CD4-positive, alpha-beta T cell treated with Interferon alpha-2 for 1 hour (primary cell): ENCODE data around the gene RERG.

Experiments used
- DNase-seq, 2 donors: peaks; one replicate each; pipeline ENCODE4 v3.0.0-alpha.2; 2020 to 2022

The RERG gene

DNA sequence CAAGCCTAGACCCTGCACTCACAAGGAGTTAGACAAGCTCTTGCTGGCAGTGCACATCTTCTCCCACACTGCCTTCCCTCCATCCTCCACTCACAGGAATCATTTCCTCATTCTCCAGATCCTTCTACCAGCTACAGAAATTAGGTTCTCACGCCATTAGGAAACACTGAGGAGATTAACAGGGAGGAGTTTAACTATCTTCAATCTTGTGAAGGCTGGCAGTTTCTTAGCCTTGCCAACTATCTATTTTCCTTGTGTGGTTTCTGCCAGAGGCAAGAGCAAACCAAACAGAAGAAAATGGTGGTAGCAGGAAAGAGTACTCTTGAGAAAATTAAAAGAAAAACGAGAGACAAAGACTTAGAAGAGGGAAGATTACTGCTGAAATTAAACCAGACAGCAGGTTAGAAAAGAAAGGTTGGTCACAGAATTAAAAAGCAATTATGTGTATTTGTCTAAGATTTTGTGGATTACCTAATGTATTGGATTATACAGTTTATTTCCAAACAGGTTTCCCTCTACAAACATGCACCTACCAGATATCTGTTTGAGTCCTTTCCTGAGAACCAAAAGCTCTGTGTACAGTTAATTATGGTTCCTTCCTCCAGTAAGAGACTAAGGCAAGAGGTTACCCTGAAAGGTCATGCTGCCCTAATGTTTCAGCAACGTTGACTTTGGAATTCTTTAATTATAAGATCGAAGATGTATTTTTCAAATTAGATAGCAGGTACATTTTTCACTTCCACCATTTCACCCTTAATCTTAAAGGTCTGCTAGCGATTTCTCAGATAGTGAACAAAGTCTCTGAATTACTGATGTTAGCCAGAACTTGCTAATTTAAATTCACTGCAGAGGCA, 5.0 kb downstream of the RERG start:
- DNase-seq = no peak

DNA sequence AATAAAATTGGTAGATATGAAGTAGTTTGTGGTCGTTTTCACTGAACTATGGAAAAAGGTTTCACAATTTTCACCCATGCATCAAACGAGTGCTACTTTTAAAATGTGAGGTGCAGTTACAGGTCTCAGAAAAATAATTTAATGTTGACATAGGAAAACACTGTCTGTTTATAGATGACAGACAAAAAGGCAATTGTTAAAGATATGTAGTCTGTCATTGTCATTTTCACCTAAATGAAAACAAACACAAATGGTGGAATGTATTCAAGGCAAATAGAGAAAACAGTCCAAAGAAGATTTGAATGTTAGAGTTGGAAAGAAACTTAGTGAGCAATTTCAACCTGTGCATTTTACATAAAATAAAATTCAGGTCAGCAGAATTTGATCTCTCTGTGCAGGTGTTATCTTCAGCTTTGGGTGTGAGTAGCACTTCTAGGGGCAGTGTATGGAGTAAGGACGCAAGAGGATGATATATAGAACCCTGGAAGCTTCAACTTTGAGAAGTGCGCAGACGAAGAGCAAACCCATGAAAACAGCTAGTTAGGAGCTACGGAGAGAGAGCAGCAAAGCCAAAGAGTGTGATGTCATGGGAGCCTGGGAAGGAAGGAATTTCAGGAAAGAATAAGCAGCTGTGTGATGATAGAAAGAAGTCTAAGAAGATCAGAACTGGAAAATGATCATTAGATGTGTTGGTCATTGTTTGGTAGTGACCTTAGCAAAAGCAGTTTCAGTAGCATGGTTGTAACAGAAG, 6.2 kb downstream of the RERG start:
- no peak for DNase-seq

DNA sequence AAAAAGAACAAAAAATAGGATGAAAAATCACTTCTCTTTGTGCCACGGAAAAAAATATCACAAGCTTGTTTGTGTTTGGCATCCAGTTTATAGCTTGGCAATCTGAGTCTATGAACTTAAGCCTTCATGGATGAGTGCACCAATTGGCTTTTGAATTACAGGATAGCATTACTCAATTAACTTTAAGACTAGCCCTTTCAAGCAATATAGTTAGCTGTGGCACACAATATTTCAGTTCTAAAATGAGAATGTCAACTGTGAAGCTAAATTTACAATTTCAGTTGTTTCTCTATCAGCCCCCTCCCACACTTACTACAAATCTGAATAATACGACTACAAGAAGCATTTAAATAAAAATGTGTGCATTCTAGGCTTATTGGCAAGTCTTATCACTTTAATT, 8.3 kb downstream of the RERG start:
- DNase-seq = no peak

DNA sequence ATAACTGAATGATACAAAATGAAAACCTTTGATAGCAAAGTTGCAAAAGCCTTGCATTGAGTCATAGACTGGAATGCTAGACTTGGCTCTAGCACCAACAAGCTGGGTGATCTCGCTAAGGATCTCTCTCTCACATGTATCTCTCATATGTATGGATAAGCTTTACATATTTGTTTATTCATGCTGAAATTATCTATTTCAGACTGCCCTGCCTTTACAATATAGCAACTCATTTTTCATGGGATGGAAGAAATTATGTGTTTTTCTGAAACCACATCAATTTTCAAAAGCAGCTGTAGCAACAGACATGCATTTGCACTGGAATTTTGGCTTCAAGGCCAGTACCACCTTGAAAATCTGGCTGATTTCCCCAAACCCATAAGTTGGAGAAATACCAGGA, 11.4 kb downstream of the RERG start:
- DNase-seq = no peak

DNA sequence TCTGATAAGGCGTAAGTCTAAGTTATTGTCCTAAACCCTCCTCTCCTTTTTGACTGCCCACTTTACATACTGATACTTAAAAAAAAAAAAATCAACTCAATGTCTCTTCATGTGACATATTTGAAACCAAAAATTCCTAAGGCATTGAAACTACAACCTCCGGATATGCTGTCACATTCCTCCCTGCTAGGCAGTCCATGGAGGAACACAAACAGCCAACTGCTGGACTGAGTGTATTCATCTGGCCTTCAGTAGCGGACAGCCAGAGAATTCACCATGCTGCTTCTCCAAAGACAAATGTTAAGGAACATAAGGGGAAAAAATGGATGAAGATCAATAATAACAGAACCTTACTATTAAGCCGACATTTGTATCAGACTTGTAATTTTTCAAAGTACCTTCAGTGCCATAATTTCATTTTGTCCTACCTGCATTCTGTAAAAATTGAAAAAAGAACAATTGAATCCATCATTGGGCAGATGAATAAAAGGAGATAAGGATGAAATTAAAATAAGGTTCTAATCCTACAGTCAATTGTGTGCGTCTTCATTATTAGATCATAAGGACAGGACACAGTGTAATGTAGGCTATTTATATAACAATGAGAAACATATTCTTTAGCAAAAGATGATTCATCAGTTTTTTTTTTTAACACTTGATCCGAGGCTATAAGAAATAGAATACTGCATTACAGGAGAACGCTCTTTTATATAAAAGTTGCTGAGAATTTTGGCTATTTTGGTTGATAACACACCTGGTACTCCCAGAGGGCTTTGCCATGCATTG, 12.2 kb downstream of the RERG start:
- DNase-seq = no peak

DNA sequence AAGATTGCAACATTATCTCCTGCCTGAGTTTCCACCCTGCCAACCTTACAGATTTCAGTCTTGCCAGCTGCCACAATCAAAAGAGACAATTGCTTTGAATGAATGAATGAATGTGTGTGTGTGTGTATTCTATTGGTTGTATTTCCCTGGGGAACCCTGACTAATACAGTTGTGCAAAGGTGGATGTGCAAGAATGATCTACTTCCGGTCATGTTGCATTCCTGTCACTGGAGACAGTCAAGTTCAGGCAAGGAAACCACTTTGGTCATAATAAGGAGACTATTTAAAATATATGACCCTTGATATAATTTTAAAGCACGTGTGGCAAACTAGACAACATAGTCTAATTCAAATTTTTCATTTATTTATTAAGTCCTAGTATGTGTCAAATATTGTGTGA, 13.1 kb downstream of the RERG start:
- DNase-seq = no peak

DNA sequence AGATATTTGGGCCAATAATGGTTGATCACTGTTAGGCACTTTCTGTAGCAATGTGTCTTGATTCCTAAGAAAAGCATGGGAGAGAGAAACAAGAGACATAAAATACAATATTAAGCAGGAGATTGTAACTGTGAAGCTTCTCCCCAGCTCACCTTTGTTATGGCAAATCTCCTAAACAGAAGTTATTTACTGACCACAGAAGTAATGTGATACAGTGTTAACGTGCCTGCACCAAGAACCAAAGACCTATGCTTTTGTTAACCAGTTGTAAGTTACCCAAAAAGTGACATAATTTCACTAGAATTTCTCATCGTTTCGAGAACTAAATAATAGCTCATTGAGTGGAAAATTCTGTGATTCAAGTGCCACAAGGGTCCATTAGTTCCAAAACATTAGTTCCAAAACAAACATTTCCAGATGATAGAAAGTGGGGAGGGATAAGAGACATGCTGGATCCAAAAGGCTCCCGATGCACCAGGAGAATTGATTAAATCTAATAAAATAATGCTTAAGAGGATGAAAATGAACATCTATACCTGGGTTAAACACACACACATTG, 14.3 kb downstream of the RERG start:
- DNase-seq = no peak

DNA sequence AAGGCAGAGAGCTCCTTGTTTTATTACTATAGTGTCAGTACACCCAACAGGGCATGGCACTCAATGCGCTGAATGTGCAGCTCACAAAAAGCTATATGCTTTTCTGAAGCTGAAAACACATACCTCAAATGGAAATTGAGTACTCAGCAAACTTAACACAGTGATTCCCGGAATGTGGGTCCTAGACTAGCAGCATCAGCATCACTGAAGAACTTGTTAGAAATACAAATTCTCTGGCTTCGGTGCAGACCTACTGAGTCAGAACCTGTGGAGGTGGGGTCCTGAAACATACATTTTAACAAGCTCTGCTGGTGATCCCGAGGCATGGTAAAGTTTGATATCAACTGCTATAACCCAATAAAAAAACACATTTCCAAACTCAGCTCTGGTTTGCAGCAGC, 14.9 kb downstream of the RERG start:
- no peak for DNase-seq

DNA sequence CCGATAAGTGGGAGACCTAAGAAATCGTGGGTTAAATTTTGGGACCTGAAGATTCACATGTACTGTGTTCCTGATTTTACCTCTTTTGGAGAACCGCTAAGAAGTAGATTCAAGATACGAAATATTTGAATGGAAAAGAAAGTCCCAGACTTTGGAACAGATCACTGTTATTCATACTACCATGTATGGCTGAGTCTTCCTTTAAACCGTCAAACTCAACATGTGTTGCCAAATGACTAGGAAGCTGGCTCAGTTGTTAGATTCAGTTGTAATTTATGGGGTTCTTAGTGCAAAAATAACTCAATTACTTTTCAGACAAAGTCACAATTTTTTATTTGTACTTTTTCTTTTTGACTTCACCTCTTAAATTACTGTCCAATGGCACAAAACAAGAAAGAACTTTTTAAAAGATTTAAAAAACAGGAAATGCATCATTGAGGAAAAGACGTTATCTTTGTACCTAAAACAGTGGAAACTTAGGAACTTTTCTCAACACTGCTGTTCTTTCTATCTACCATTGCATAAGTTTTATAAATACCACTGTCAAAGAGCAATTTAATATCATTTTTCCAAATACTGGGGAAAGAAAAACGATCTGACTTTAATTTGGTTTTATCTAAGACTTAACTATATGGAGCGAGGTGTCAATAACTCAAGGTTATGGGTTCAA, 15.7 kb downstream of the RERG start:
- DNase-seq = no peak

DNA sequence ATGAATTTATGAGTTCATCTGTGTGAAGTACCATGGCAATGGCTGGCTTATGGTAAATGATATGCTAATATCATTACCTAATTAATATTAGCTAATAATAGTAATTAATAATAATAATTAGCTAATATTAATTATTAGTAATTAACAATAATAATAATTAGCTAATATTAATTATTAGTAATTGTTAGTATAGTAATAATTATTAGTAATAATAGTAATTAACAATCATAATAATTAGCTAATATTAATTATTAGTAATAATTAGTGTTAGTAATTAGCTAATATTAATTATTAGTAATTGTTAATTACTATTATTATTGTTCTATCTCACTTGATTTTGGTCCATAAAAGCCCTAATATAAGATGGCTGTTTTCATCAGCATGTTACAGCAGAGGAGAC, 19.8 kb downstream of the RERG start:
- no peak for DNase-seq

DNA sequence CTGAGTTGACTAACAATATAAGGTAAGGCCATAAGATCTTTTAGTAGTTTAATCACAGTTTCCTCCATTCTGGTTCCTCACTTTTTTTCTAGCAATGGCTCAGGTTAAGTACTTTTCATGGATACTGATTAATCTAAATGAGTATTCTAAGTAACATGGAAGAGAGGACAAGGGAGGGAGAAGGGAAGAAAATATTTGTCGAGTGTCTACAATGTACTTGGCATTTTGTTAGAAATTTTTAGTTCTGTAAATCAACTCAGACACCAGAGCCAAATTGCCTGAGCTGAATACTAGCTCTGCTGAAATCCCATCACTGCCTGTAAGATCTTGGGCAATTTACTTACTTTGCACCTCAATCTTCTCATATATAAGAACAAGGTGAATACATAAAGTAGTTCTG, 20.2 kb downstream of the RERG start:
- no peak for DNase-seq

DNA sequence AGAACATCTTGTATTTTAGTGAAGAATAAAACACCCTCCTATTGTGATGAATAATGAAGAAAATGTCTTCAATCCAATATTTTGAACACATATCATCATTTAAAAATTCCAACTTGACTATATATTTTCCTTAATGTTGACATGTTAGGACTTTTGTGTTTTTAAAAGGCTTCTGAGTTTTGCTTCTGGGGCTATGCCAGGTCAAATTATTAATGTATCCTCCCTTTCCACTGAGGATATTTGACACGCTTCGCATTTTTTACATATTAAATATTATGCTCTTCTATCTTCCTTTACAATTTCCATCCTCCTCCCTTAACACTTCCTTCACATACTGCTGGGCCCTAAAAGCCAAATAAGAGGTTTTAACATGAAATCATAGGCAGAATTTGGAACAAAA, 20.6 kb downstream of the RERG start:
- no peak for DNase-seq

DNA sequence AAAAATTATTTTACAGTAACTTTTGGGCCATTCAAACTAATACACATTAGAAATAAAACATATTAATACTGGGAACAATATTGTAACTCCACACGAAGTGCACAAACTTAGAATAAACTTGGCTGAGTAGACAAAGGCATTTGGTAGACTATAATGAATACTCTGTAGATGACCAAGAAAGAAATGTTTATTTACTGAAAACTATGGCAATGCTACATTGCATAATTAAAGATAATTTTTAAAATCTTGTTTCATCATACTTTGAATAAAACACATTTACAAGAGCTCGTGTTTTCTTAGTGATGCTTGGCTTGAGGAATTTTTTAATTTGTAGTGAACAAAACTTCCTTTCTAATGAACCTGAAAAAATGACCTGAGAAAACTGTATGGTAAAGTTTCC, 21.3 kb downstream of the RERG start:
- DNase-seq = no peak

DNA sequence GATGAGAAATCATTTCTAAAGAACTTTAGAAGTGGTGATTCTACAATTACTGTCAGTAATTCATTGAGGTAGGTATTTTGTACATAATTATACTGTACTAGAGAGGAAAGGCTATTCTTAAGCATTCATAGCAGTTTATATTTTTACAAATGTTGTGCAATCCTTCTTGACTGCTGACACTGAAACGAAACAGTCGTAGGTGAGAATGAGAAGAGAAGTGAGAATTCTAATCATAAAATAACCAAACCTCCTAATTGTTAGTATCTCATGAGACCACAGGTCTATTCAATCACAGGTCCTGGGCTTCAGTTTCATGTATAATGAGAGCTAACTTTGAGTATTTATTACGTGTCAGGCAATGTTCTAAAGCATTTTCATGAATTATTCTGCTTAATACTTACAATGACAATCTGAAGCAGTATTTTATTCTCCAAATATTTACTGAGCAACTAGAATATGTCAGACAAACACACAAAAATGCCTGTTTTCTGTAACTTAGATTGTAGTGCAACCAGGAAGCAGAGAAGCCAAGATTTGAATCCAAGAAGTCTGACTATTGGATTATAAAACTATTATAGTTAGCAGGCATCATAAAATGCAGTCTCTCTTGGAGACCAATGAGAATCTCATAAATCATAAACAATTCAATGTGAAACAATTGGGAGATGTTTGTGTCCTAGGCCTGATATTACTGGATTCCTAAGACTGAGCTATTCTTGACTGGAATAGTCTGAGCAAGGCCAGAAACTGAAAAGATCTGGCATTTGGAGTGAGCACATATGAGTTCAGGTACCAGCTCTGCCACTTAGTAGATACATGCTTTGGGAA, 24.3 kb downstream of the RERG start:
- DNase-seq = no peak

DNA sequence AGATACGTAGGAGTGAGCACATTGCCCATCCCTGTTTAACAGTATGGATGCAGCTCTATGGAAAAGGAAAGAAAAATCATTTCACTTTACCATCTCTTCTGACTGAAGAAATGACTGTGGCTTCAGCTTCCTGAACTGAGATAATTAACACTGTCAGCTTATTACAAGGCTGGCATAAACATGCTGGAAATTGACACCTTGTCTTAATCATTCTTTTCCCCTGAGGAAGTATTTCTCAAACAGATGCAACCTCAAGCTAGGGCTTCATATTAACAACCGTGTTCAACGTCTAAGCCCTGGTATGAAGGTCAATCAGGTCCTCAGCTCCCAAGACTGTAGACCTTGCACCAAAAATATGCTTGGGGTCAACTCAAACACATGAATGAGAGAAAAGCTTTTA, 25.0 kb downstream of the RERG start:
- DNase-seq = no peak

DNA sequence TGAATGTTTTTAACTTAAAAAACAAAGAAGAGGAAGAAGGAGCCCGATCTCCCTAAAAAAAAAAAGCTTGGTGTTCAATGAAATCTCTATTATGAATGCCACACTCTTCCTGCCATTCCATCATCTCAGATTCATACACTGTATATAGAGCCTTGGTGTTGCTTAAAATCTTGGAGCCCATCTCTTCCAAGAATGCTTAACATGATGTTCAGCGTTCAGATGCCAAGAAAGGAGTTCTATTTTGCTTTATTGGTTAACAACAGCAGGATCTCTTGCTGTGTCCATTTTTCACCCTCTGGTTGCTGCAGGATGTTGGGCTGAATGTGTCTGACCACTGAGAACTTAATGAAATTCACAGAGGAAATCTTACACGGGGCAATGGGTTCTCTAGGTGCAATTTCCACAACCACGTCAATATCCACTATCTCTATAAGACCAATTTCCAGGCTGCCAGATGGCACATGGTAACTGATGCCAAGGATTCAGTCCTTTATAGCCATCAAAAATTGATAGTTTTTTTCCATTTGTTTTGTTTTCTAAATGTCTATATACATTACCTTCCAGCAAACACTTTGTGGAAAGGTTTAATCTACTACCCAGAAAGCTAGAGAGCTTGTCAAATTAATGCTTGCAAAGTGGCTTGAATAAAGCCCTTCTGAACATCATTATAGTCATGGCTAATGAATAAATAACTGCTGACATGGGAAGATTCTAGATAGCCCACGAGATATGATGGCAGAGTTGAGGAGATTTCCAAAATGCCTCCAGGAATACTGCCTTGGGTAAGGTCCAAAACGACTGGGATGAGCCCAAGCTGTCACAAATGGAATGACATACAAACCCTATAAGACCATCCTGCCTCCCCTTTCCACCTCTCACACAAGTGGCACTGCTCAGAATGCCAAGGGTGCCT, 26.5 kb downstream of the RERG start:
- no peak for DNase-seq

DNA sequence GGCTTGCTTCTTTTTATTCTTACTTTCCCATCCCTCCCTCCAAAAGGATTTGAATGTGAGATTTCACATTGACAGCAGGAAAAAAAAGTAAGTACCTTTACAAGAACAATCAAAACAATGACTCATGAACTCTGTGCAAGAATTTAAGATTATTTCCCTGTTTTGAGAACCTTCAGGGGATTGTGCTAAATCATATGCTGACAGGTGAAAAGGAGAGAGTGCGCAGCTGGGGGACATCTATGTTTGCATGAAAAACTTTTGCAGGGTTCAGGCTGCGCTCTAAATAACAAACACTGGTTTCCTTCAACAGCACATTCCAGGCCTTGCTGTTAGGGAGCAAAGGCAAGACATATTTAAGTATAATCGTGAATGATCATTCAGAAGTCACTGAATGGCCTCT, 27.3 kb downstream of the RERG start:
- no peak for DNase-seq

DNA sequence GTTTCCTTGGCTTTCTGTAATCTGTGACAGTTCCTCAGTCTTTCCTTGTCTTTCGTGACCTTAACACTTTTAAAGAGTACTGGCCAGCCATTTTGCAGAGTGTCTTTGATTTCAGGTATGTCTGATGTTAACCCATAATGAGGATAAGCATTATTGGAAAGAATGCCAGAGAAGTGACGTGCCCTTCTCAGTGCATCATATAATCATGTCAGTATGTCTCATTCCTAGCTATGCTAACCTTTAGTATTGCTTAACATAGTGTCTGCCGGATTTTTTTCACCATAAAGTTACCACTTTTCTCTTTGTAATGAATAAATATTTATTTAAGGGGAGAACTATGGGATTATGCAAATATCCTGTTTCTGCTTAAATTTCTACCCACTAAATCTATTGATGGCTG, 28.5 kb downstream of the RERG start:
- no peak for DNase-seq

DNA sequence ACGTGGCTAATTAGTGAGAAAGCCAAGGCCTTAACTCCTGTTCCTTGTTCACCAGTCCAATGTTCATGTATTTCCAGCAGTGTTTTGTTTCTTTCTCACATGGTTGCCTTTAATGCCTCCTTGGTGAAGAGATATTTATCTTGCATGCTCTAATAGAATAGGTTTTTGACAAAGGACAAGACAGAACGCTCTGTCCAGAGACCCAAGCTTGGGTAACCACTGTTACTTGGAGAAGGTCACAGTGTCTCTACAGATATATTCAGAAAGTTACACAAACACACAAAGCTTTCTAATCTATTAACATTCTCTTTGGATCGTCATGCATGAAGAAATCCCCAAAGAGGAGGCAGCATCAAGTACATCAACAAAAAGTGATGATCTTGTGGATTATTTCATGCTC, 33.1 kb downstream of the RERG start:
- no peak for DNase-seq

DNA sequence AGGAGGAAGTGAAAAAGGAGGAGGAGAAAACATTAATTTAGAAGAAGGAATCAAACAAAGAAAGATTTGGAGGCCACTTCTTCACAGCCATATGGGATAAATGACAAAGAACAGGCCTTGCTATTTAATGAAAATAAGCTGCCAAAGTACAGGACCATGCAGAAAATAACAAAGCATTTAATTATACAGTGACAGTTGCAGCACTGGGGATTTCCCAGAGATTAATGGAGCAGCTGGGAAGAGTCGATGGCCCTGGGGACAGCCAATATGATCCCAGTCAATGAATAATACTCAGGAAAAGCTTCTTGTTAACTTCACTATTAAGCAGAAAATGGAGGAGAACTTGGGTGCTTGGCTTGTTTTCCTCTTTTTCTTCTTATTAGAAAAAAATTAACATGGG, 34.6 kb downstream of the RERG start:
- no peak for DNase-seq

DNA sequence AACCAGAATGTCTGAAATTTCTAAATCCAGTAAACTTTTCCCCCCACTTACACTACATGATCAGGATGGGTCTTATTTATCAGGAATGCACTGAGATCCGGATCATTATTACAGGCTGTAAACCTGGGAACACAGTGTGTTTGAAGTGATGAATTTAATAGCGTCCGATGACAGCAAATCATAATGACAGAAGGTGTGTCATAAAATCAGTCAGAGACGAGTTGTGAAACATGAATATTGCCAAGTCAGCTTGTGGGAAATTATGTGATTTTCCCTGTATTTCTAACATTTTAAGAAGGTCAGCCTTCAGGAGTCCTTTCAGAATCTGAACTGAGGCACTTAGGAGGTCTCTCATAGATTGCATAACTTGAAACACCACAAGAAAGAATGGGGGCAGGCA, 36.7 kb downstream of the RERG start:
- no peak for DNase-seq
